Effector CD4-positive, alpha-beta T cell (primary cell): ENCODE data around the gene MTG1.
"Not testable (repeated sequence)": the region's sequence is repeated elsewhere in the genome, so short reads cannot be mapped to it uniquely, and the experiment has no call there.

Source experiments
- DNase-seq: peaks from one replicate; pipeline ENCODE4 v3.0.0-alpha.2; 2020

Gene MTG1

GRCh38 chr10:133379152-133379800 is 14.7 kb upstream of the MTG1 start, which contains the start of gene PAOX:
TSS of gene PAOX (plus strand) at chr10:133379262. CDS start at chr10:133379317, 55 bp downstream.
- DNase-seq = peak; percentile 47

GRCh38 chr10:133379801-133380666 is 13.9 kb upstream of the MTG1 start:
- no peak for DNase-seq

DNA sequence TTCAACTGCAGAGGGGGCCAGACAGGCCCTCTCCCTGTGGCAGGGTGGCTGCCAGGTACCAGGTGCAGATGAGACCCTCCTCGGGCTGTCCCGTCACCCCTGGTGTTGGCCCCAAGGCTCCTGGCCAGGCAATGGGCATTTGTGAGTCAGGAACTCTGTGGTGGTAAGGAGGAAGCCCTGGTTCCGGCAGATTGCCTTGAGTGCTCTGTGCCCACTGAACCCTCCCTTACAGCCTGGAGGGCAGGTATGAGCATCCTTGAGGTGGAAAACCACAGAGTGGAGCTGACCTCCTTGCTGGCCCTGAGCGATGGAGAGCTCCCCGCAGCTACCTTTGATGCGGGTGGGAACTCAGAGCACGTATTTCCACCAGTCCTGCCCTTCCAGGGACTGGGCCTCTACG is 12.9 kb upstream of the MTG1 start:
- no peak for DNase-seq

- DNase-seq = no peak
Observed at GRCh38 chr10:133383551-133383950, 10.4 kb upstream of the MTG1 start.

DNA sequence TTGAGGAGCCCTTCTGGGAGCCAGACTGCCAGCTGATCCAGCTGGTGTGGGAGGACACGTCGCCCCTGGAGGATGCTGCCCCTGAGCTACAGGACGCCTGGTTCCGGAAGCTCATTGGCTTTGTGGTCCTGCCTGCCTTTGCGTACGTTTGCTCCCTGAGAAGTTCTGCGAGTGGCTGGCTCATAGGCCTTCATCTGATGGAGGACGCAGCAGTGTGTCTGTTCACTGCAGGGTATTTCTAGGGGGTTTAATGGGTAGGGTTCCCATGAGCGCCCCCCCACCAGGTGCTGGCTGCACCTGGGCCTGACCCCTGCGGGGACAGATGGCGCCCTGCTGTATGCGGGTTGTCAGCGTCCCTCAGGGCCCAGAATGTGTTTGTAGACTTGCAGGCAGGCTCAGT is 9.9 kb upstream of the MTG1 start:
- DNase-seq = no peak

GRCh38 chr10:133385214-133385613 is 8.7 kb upstream of the MTG1 start:
- no peak for DNase-seq

DNA sequence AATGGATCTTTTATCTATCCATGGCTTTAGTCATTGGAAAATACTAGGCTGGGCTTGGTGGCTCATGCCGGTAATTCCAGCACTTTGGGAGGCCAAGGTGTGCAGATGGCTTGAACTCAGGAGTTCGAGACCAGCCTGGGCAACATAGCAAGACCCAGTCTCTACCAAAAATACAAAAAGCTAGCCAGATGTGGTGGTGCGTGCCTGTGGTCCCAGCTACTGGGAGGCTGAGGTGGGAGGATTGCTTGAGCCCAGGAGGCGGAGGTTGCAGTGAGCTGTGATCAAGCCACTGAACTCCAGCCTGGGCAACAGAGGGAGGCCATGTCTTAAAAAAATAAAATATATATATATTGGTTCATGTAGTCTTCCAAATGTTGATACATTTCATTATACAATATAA is 7.0 kb upstream of the MTG1 start:
- not testable (repeated sequence) for DNase-seq

- DNase-seq = no peak
Observed at GRCh38 chr10:133388236-133388972, 5.6 kb upstream of the MTG1 start.

- DNase-seq = peak; percentile 17
Observed at GRCh38 chr10:133388973-133389818, 4.8 kb upstream of the MTG1 start.

DNA sequence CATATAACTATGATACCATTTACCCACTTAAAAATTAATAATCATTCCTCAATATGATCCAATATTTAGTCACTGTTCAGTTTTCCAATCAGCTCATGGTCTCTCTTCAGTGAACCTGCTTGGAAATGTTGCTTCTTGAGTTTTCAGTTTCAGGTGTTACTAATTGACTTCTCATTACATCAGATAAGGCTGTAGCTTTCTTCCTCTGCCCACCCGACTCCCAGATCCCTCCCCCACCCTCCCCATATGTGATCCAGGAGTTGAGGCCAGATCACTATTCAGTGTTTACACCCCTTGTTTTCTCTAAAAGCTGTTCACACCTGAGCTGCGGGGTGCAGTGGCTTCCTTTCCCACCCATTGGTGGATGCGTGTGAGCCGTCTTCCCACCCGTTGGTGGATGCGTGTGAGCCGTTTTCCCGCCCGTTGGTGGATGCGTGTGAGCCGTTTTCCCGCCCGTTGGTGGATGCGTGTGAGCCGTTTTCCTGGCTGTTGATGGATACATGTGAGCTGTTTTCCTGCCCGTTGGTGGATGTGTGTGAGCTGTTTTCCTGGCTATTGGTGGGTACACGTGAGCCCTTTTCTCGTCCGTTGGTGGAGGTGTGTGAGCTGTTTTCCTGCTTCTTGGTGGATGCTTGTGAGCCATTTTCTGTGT is 3.2 kb upstream of the MTG1 start:
- no peak for DNase-seq

DNA sequence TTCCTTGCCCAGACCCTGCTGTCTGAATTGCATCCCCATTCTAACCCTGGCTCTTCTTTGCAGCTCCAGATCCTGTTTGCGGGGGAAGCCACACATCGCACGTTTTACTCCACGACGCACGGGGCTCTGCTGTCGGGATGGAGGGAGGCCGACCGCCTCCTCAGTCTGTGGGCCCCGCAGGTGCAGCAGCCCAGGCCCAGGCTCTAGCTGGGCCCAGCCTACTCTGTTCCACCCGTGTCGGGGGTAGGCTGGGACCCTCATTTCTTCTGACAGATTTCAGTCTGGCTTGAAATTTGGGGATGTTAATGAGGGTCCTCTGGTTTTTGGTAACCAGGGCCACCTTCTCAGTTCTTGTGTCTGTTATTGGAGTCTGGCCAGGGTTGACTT is 2.7 kb upstream of the MTG1 start:
- no peak for DNase-seq

DNA sequence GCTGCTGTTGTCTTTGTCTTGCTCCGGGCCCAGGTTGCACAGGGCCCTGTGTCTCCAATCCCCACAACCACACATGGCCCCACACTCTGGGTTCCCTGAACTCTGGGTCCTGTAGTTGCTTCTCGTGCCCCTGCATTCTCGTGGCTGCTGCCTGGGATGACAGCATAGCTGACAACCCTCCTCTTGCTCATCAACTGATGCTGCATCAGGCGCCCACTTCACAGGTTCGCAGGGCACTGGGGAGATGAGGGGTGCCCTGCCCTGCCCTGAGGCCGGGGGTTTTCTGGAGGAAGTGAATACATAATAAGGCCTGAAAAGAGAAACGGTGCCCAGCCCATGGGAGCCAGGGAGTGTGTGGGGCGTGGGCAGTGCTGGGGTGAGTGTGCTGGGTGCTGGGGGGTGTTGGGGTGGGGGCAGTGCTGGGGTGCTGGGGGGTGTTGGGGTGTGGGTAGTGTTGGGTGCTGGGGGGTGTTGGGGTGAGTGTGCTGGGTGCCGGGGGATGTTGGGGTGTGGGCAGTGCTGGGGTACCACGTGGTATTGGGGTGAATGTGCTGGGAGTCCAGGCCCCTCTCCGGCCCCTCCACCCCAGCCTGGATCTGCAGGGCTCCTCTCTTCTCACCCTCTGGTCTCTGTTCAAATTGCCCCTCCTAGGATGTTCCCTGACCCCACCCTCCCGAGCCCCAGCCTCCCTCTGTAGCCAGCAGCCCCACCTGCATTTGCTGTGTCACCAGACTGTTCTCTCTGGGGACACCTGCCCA is 2.0 kb upstream of the MTG1 start:
- DNase-seq = no peak

GRCh38 chr10:133393401-133394063 is 425 bp upstream of the MTG1 start:
- no peak for DNase-seq

DNA sequence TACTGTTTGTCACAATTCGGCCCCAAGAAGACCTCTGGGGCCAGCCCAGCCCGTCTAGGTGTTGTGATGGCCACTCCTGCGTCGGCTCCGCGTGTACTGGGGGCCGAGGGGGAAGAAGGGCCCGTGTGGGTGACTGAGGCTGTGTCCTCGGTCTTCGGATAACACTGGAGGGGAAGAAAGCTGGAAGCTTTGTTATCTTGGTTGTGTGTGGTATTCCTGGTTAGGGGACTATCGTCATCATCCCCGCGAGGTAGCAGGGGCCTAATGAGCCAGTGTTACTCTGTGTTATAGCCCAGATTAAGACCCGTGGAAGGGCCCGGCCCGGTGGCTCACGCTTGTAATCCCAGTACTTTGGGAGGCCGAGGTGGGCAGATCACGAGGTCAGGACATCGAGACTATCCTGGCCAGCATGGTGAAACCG is 854 bp downstream of the MTG1 start:
- DNase-seq = no peak

GRCh38 chr10:133396035-133396624 is 2.2 kb downstream of the MTG1 start:
- DNase-seq = no peak

GRCh38 chr10:133397938-133398337 is 4.0 kb downstream of the MTG1 start:
- DNase-seq = no peak

- DNase-seq = no peak
Observed at GRCh38 chr10:133399123-133399601, 5.2 kb downstream of the MTG1 start.

- no peak for DNase-seq
Observed at GRCh38 chr10:133400624-133401424, 6.9 kb downstream of the MTG1 start.

DNA sequence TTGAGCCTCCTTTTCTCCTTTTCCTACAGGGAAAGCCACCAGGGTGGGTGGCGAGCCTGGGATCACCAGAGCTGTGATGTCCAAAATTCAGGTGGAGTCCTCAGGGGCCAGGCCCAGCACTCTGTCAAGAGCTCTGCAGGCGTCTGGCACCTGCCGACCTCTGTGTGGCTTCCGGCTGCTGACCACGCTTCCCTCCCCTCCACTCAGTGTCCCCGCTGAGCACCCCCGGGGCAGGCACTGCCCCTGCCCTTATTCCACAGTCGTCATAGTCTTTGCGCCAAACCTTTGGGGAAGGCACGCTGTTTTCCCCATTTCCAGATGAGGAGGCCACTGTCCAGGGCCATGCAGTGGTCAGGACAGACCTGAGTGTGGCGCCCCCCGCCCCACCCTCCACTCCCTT is 7.5 kb downstream of the MTG1 start:
- no peak for DNase-seq
